PFSK-1 (cell line): ENCODE results near the gene INPP4A.

Source experiments
- POLR2AphosphoS5 ChIP-seq: IDR thresholded peaks from 2 replicates; pipeline ENCODE4 v1.6.1; 2012; ENCODE audit warnings: low read depth, mild to moderate bottlenecking, control low read depth, low read length, moderate library complexity
- REST ChIP-seq, 2 experiments: IDR thresholded peaks; 2 replicates each; pipeline versions ENCODE4 v1.6.1 to v1.8.0; 2011 to 2012; ENCODE audit warnings: low read depth in 2 of 2, low read length in 2 of 2, control low read depth in 1 of 2, inconsistent platforms in 1 of 2, mild to moderate bottlenecking in 1 of 2, moderate library complexity in 1 of 2; ENCODE audit not compliant: insufficient read depth in 1 of 2

GRCh38 chr2:98538280-98539041, 93.8 kb downstream of the INPP4A start:
- no peak for TF ChIP-seq REST (IDR thresholded peaks at IDR 0.05; ENCODE audit: insufficient read depth in 1 of 2, low read depth in 2 of 2, low read length in 2 of 2)
- no peak for TF ChIP-seq POLR2AphosphoS5
